Panc1 (cell line): Measurements from ENCODE around the gene ADD2. TPM values are rescaled to one million over a fixed set of nuclear protein-coding genes. Genes with fewer than 3 reads are reported as not detected.

Source experiments
- ATAC-seq: fragments of 200-7000 bp; cut with Tn5 transposase; 2 replicates; pipeline ENCODE4 v1.9.1; 2020; ENCODE audit warnings: mild to moderate bottlenecking, moderate library complexity
- BruUV-seq: library from RNA; stranded (reverse); fragments of 400-500 nt; replicated peaks from 2 replicates; lab custom pipeline; 2021; lab: Mats Ljungman, UMichigan
- CTCF ChIA-PET: fragments of 300-600 bp; sonication (Branson Sonifier 250); formaldehyde crosslinking; loops from one replicate; lab custom pipeline; 2022; ENCODE audit warnings: antibody characterized with exemption; lab: Charles Lee
- POLR2A ChIA-PET: fragments of 300-600 bp; sonication (Branson Sonifier 250); formaldehyde crosslinking; loops from one replicate; lab custom pipeline; 2022; ENCODE audit warnings: antibody characterized with exemption; lab: Charles Lee
- DNase-seq: peaks from one replicate; pipeline ENCODE4 v3.0.0-alpha.2; 2010; ENCODE audit warnings: low read depth, low spot score
- H3K27ac ChIP-seq: 2 replicates; pipeline ENCODE4 v1.5.1; 2011; ENCODE audit warnings: mild to moderate bottlenecking, low read length, inconsistent platforms
- H3K27me3 ChIP-seq: fragments of 200-500 bp; sonication (Bioruptor generic); 2 replicates; pipeline ENCODE4 v1.6.0; 2014; ENCODE audit warnings: low read length, inconsistent platforms; ENCODE audit not compliant: control insufficient read depth, insufficient read depth
- H3K36me3 ChIP-seq: fragments of 200-500 bp; sonication (Bioruptor generic); 2 replicates; pipeline ENCODE4 v1.5.1; 2014; ENCODE audit warnings: inconsistent platforms, mild to moderate bottlenecking, low read length, moderate library complexity; ENCODE audit not compliant: control insufficient read depth, insufficient read depth
- H3K4me1 ChIP-seq: 2 replicates; pipeline ENCODE4 v1.5.1; 2011; ENCODE audit warnings: inconsistent platforms, mild to moderate bottlenecking, low read length, moderate library complexity; ENCODE audit not compliant: control insufficient read depth, insufficient read depth
- H3K4me3 ChIP-seq, 2 experiments: 2 replicates each; pipeline ENCODE4 v1.5.1; 2011 to 2012; ENCODE audit warnings: low read depth in 2 of 2, low read length in 2 of 2, mild to moderate bottlenecking in 2 of 2, inconsistent platforms in 1 of 2, moderate library complexity in 1 of 2
- H3K9me3 ChIP-seq: fragments of 200-500 bp; sonication (Bioruptor generic); 2 replicates; pipeline ENCODE4 v1.5.1; 2014; ENCODE audit warnings: low read depth, mild to moderate bottlenecking, inconsistent platforms, low read length, moderate library complexity; ENCODE audit not compliant: control insufficient read depth, insufficient read depth
- POLR2AphosphoS5 ChIP-seq: IDR thresholded peaks from 2 replicates; pipeline ENCODE4 v1.6.1; 2012; ENCODE audit warnings: mild to moderate bottlenecking, low read depth, low read length, moderate library complexity
- SIN3A ChIP-seq: IDR thresholded peaks from 2 replicates; pipeline ENCODE4 v1.6.1; 2012; ENCODE audit warnings: low read depth, mild to moderate bottlenecking, low read length, moderate library complexity, borderline replicate concordance; ENCODE audit not compliant: insufficient read depth
- TCF7L2 ChIP-seq: IDR thresholded peaks from 2 replicates; pipeline ENCODE4 v1.6.1; 2011; ENCODE audit warnings: mild to moderate bottlenecking, low read depth, low read length, inconsistent platforms
- in situ Hi-C: cut with HindIII; loops from 2 replicates; pipeline ENCODE4 v1.10.0; 2016; ENCODE audit warnings: low sequenced_read_pairs, low pct_unique_long_range_greater_than_20kb
- intact Hi-C: fragments of 100-400 bp; cut with micrococcal nuclease; formaldehyde crosslinking; loops from one replicate; pipeline ENCODE4 v1.10.0; 2022; ENCODE audit not compliant: unreplicated experiment
- total RNA-seq: library from RNA; stranded (reverse); gene quantifications from one replicate; pipeline ENCODE4 v1.2.1, GENCODE V29; 2021; ENCODE audit not compliant: unreplicated experiment
- TF ChIP-seq, protein P1 (sequence below), 2 experiments: IDR thresholded peaks; 2 replicates each; pipeline ENCODE4 v1.6.1; 2011 to 2012; ENCODE audit warnings: low read depth in 2 of 2, control low read depth in 1 of 2, low read length in 1 of 2, mild to moderate bottlenecking in 1 of 2, moderate library complexity in 1 of 2; ENCODE audit not compliant: insufficient read depth in 1 of 2
- TF ChIP-seq, protein P2 (sequence below): fragments of 450-650 bp; IDR thresholded peaks from 2 replicates; pipeline ENCODE4 v1.5.1; 2017; ENCODE audit warnings: mild to moderate bottlenecking

Gene ADD2
- total RNA-seq, 1 experiment from 2014 or later, result 0.26 TPM

DNA sequence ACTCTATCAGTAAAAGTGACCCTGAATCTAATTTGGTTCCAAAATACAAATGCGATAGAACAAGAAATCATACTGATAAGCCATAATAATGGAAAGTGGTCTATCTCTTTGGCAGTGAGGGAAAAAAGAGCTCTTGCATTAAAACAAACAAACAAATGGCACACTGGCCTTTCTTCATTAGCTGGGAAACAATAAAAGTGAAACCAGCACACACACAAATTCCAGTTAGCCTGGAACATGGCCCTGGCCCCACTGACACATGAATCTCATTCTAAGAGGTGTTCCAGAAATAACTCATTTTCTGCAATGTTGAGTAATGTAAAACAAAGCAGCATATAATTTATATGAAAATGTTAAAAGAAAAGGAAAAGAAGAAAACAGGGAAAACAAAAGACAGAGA, 135.0 kb downstream of the ADD2 start:
- CTCF ChIA-PET, result no interaction called here
- in situ Hi-C loops, result no loop called here

DNA sequence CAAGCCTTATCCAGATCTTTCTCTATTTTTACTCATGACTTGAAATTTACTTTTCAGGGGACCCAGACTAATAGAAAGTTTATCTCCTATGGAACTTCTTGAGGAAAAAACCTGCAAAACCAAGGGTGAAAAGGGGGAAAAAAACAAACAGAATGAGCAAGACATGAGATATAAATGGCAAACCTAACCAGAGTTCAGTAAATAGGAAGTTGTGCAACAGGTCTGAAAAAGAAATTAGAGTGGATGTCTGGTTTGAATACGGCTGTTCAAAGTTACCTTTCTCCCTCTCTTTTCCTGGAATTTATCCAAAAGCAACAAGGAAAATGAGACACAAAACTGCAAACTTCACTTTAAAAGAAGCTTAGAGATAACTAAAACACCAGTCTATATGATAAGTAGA, 135.6 kb downstream of the ADD2 start:
- intact Hi-C loops (no loop called here), in situ Hi-C loops (no loop called here)
- POLR2A ChIA-PET, result no interaction called here
- no peak for DNase-seq
- BruUV-seq, result no TSS peak
- no peak for TF ChIP-seq TCF7L2
- TF ChIP-seq, protein P1, sequence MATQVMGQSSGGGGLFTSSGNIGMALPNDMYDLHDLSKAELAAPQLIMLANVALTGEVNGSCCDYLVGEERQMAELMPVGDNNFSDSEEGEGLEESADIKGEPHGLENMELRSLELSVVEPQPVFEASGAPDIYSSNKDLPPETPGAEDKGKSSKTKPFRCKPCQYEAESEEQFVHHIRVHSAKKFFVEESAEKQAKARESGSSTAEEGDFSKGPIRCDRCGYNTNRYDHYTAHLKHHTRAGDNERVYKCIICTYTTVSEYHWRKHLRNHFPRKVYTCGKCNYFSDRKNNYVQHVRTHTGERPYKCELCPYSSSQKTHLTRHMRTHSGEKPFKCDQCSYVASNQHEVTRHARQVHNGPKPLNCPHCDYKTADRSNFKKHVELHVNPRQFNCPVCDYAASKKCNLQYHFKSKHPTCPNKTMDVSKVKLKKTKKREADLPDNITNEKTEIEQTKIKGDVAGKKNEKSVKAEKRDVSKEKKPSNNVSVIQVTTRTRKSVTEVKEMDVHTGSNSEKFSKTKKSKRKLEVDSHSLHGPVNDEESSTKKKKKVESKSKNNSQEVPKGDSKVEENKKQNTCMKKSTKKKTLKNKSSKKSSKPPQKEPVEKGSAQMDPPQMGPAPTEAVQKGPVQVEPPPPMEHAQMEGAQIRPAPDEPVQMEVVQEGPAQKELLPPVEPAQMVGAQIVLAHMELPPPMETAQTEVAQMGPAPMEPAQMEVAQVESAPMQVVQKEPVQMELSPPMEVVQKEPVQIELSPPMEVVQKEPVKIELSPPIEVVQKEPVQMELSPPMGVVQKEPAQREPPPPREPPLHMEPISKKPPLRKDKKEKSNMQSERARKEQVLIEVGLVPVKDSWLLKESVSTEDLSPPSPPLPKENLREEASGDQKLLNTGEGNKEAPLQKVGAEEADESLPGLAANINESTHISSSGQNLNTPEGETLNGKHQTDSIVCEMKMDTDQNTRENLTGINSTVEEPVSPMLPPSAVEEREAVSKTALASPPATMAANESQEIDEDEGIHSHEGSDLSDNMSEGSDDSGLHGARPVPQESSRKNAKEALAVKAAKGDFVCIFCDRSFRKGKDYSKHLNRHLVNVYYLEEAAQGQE (IDR thresholded peaks at IDR 0.05; ENCODE audit: insufficient read depth in 1 of 2, low read depth in 2 of 2, low read length in 1 of 2), result no peak
- TF ChIP-seq, protein P2, sequence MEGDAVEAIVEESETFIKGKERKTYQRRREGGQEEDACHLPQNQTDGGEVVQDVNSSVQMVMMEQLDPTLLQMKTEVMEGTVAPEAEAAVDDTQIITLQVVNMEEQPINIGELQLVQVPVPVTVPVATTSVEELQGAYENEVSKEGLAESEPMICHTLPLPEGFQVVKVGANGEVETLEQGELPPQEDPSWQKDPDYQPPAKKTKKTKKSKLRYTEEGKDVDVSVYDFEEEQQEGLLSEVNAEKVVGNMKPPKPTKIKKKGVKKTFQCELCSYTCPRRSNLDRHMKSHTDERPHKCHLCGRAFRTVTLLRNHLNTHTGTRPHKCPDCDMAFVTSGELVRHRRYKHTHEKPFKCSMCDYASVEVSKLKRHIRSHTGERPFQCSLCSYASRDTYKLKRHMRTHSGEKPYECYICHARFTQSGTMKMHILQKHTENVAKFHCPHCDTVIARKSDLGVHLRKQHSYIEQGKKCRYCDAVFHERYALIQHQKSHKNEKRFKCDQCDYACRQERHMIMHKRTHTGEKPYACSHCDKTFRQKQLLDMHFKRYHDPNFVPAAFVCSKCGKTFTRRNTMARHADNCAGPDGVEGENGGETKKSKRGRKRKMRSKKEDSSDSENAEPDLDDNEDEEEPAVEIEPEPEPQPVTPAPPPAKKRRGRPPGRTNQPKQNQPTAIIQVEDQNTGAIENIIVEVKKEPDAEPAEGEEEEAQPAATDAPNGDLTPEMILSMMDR, result no peak
- TF ChIP-seq SIN3A, result no peak
- TF ChIP-seq POLR2AphosphoS5, result no peak
- no peaks in the 10 kb centered on the region for H3K36me3 ChIP-seq
- CTCF ChIA-PET, result no interaction called here
- H3K27ac ChIP-seq, result no peak overlapping the region
- no peak for ATAC-seq
- no peak overlapping the region for H3K4me3 ChIP-seq
- peaks cover 16% of the 10 kb centered on the region for H3K27me3 ChIP-seq
- no peaks in the 10 kb centered on the region for H3K4me1 ChIP-seq
- peaks cover 4% of the 10 kb centered on the region; the same call in 1 of the 2 replicates for H3K9me3 ChIP-seq

More for the DNA sequence above, 135.0 kb downstream of the ADD2 start:
- H3K27ac ChIP-seq, result no peak overlapping the region
- H3K9me3 ChIP-seq, result peaks cover 4% of the 10 kb centered on the region; the same call in 1 of the 2 replicates
- no peaks in the 10 kb centered on the region for H3K4me1 ChIP-seq
- no peaks in the 10 kb centered on the region for H3K36me3 ChIP-seq
- intact Hi-C loops, result no loop called here
- POLR2A ChIA-PET, result no interaction called here
- ATAC-seq, result no peak
- DNase-seq, result no peak
- peaks cover 15% of the 10 kb centered on the region for H3K27me3 ChIP-seq
- no peak overlapping the region for H3K4me3 ChIP-seq
- TF ChIP-seq, protein P2, result no peak
- TF ChIP-seq, protein P1 (IDR thresholded peaks at IDR 0.05; ENCODE audit: insufficient read depth in 1 of 2, low read depth in 2 of 2, low read length in 1 of 2), result no peak
- TF ChIP-seq SIN3A (no peak), POLR2AphosphoS5 (no peak), TCF7L2 (no peak)
- no TSS peak for BruUV-seq
